K562 (cell line): Measurements from ENCODE around the gene ERFL. TPM values are rescaled to one million over a fixed set of nuclear protein-coding genes. Genes with fewer than 3 reads are reported as not detected.

ENCODE experiments used
- CTCF ChIP-seq, 3 experiments: IDR thresholded peaks in 2 of 3; conservative IDR thresholded peaks in 1 of 3; 2 replicates each; pipeline ENCODE4 v1.5.1; 2011 to 2012; ENCODE audit warnings: low read length in 3 of 3, mild to moderate bottlenecking in 3 of 3, control low read depth in 2 of 3, improper control_type of control experiment in 1 of 3, inconsistent platforms in 1 of 3, low read depth in 1 of 3, mixed read lengths in 1 of 3, moderate library complexity in 1 of 3; ENCODE audit not compliant: insufficient read depth in 2 of 3
- DIDO1 ChIP-seq: fragments of 450-650 bp; IDR thresholded peaks from 2 replicates; pipeline ENCODE4 v1.6.1; 2016; ENCODE audit warnings: low read depth, missing biosample characterization, missing genetic modification characterization
- FIP1L1 ChIP-seq: fragments of 200-400 bp; formaldehyde crosslinking; IDR thresholded peaks from 2 replicates; pipeline ENCODE4 v1.6.1; 2018; ENCODE audit warnings: mild to moderate bottlenecking, low read depth, low read length; ENCODE audit not compliant: poor library complexity, severe bottlenecking
- HCFC1 ChIP-seq: IDR thresholded peaks from 2 replicates; pipeline ENCODE4 v1.6.1; 2012; ENCODE audit warnings: low read depth, low read length, improper control_type of control experiment
- KLF6 ChIP-seq: fragments of 250-450 bp; sonication (Bioruptor Pico); IDR thresholded peaks from 2 replicates; pipeline ENCODE4 v1.4.0; 2020; ENCODE audit warnings: mild to moderate bottlenecking, moderate library complexity, borderline replicate concordance
- LEF1 ChIP-seq: fragments of 450-650 bp; IDR thresholded peaks from 2 replicates; pipeline ENCODE4 v1.6.1; 2016; ENCODE audit warnings: mild to moderate bottlenecking
- PATZ1 ChIP-seq: fragments of 250-450 bp; sonication (Bioruptor Pico); IDR thresholded peaks from 2 replicates; pipeline ENCODE4 v1.5.0; 2020; ENCODE audit warnings: mild to moderate bottlenecking, borderline replicate concordance
- REST ChIP-seq, 2 experiments: fragments of 450-650 bp; formaldehyde crosslinking in 1 of 2; IDR thresholded peaks; 2 replicates each; pipeline versions ENCODE4 v1.4.0 to v1.6.1; 2014 to 2020; ENCODE audit warnings: mild to moderate bottlenecking in 2 of 2, borderline replicate concordance in 1 of 2, low read depth in 1 of 2
- TRIM24 ChIP-seq, 2 experiments: fragments of 450-650 bp; IDR thresholded peaks; 2 replicates each; pipeline ENCODE4 v1.6.1; 2016
- ZBTB8A ChIP-seq: fragments of 450-650 bp; IDR thresholded peaks from 2 replicates; pipeline ENCODE4 v1.6.1; 2018; ENCODE audit warnings: mild to moderate bottlenecking, moderate library complexity; ENCODE audit not compliant: partially characterized antibody
- ZNF639 ChIP-seq, 2 experiments: fragments of 200-800 bp in 1 of 2; sonication (Bioruptor generic) in 1 of 2; sonication (generic) in 1 of 2; formaldehyde crosslinking in 1 of 2; IDR thresholded peaks in 1 of 2; conservative IDR thresholded peaks in 1 of 2; 2 replicates each; pipeline versions ENCODE4 v1.5.0 to v1.6.1; 2016 to 2020; ENCODE audit warnings: missing compliant biosample characterization in 1 of 2, missing genetic modification characterization in 1 of 2, missing genetic modification reagents in 1 of 2
- ZNF77 ChIP-seq: fragments of 250-450 bp; sonication (Bioruptor Pico); IDR thresholded peaks from 2 replicates; pipeline ENCODE4 v1.5.0; 2020
- polyA plus RNA-seq, 8 experiments: library from polyadenylated mRNA; depleted of rRNA in 4 of 8; stranded (reverse) in 5 of 8; unstranded in 3 of 8; fragments of >200 nt; fragmentation: Nextera tagmentation in 2 of 8; fragmentation: Illumina TruSeq in 1 of 8; extraction: Ambion mirVana in 2 of 8; extraction: Trizol in 1 of 8; gene quantifications; 2 replicates each; pipeline versions ENCODE4 v1.2.1 to v1.2.3, GENCODE V29; 2011 to 2014; ENCODE audit warnings: inconsistent platforms in 1 of 8, missing spikeins in 1 of 8
- total RNA-seq, 7 experiments: library from RNA; depleted of rRNA in 6 of 7; stranded (reverse); fragments of >200 nt in 6 of 7; fragmentation: Illumina TruSeq in 2 of 7; extraction: Trizol in 2 of 7; gene quantifications; 2 replicates each; pipeline versions ENCODE4 v1.2.1 to v1.2.3, GENCODE V29; 2011 to 2021; ENCODE audit warnings: low replicate concordance in 1 of 7

The ERFL gene
- total and polyA plus RNA-seq, 9 of the 15 experiments (the other 6 are each of a cell fraction or from before 2014, with no cell fraction given), result 0.07 to 0.75 (median 0.32) TPM; not detected in 4

GRCh38 chr19:41872775-41873647 lies 55.2 kb downstream of the ERFL start (continued):
- TF ChIP-seq ZNF639 (CRISPR knock-in tag; conservative IDR thresholded peaks at IDR 0.05 in 1 of 2, IDR thresholded peaks at IDR 0.05 in 1 of 2) (no peak), PATZ1 (CRISPR knock-in tag) (no peak), REST (IDR thresholded peaks at IDR 0.05; ENCODE audit: borderline replicate concordance) (peak; percentile 86), REST (CRISPR knock-in tag; IDR thresholded peaks at IDR 0.05; ENCODE audit: low read depth) (no peak), LEF1 (no peak), FIP1L1 (no peak), ZBTB8A (no peak), TRIM24 (IDR thresholded peaks at IDR 0.05) (no peak), KLF6 (no peak), ZNF77 (CRISPR knock-in tag) (no peak), DIDO1 (tag) (no peak), HCFC1 (no peak), CTCF (IDR thresholded peaks at IDR 0.05 in 2 of 3, conservative IDR thresholded peaks at IDR 0.05 in 1 of 3; ENCODE audit: insufficient read depth in 2 of 3, low read depth in 1 of 3, low read length in 3 of 3) (peak; percentile 89 to 93 (median 91))
